RWPE1 (cell line): ENCODE data around the gene PDCD1LG2.

Experiments used
- CTCF ChIA-PET: fragments of 350-600 bp; sonication (Branson Sonifier 250); formaldehyde crosslinking; extraction: SDS; loops from one replicate; lab custom pipeline; 2021; lab: Yijun Ruan, JAX
- POLR2A ChIA-PET: fragments of 400-600 bp; formaldehyde crosslinking; extraction: SDS; loops from one replicate; lab custom pipeline; 2020; ENCODE audit warnings: antibody characterized with exemption; ENCODE audit not compliant: low non-redundant PET; lab: Yijun Ruan, JAX
- DNase-seq: peaks from one replicate; pipeline ENCODE4 v3.0.0; 2012; ENCODE audit warnings: low spot score
- H3K27ac ChIP-seq: fragments of 450-650 bp; 2 replicates; pipeline ENCODE4 v1.5.1; 2017
- CTCF ChIP-seq: fragments of 450-650 bp; conservative IDR thresholded peaks from 2 replicates; pipeline ENCODE4 v1.5.1; 2017; ENCODE audit warnings: low read depth, mild to moderate bottlenecking

The PDCD1LG2 gene

GRCh38 chr9:5531101-5531882, 21.0 kb downstream of the PDCD1LG2 start:
- no peak for TF ChIP-seq CTCF
- H3K27ac ChIP-seq = no peak overlapping the region
- ChIA-PET CTCF (interaction anchor here (0.6 kb wide), 1 partner anchor 41 kb away, joined by 3 read pairs; no protein-coding TSS in a partner anchor), POLR2A (no interaction called here)
- no peak for DNase-seq

GRCh38 chr9:5532306-5532705, 22.0 kb downstream of the PDCD1LG2 start:
- H3K27ac ChIP-seq = no peak overlapping the region
- POLR2A ChIA-PET = no interaction called here
- no peak for DNase-seq
- CTCF ChIA-PET = no interaction called here
- TF ChIP-seq CTCF = no peak

- no peak overlapping the region for H3K27ac ChIP-seq
- ChIA-PET POLR2A (no interaction called here), CTCF (no interaction called here)
- no peak for DNase-seq
- TF ChIP-seq CTCF = no peak
Observed at GRCh38 chr9:5532790-5533189, 22.5 kb downstream of the PDCD1LG2 start.

- no peak for DNase-seq
- no peak overlapping the region for H3K27ac ChIP-seq
- TF ChIP-seq CTCF = no peak
- ChIA-PET POLR2A (no interaction called here), CTCF (no interaction called here)
Observed at GRCh38 chr9:5536684-5537083, 26.4 kb downstream of the PDCD1LG2 start.

GRCh38 chr9:5543875-5544702, 33.8 kb downstream of the PDCD1LG2 start:
- ChIA-PET CTCF (interaction anchor here (0.6 kb wide), 1 partner anchor 476 kb away, joined by 5 read pairs; no protein-coding TSS in a partner anchor), POLR2A (no interaction called here)
- no peak for TF ChIP-seq CTCF
- DNase-seq = no peak
- no peak overlapping the region for H3K27ac ChIP-seq

GRCh38 chr9:5549658-5550650, 39.6 kb downstream of the PDCD1LG2 start:
- DNase-seq = no peak
- H3K27ac ChIP-seq = peak overlapping the region; percentile 28; the same call in 1 of the 2 replicates
- CTCF ChIA-PET = interaction anchor here (0.6 kb wide), 1 partner anchor 1252 kb away, joined by 4 read pairs; no protein-coding TSS in a partner anchor
- POLR2A ChIA-PET = no interaction called here
- TF ChIP-seq CTCF = no peak
